SK-N-SH treated with all-trans-retinoic acid at 6 μM for 48 hours (cell line): ENCODE results near the gene MPPED2.

Source experiments
- ATAC-seq: fragments of 200-7000 bp; cut with Tn5 transposase; 3 replicates; pipeline ENCODE4 v1.9.1; 2020; ENCODE audit warnings: mild to moderate bottlenecking, moderate library complexity
- ARNTL ChIP-seq: fragments of 450-650 bp; formaldehyde crosslinking; IDR thresholded peaks from 2 replicates; pipeline ENCODE4 v1.5.0; 2020; ENCODE audit warnings: low read depth, mild to moderate bottlenecking, moderate library complexity, borderline replicate concordance
- CREB5 ChIP-seq: fragments of 250-450 bp; sonication (Bioruptor Pico); IDR thresholded peaks from 2 replicates; pipeline ENCODE4 v1.5.1; 2020; ENCODE audit warnings: low read depth, mild to moderate bottlenecking, moderate library complexity
- CSDC2 ChIP-seq: fragments of 250-450 bp; sonication (Bioruptor Pico); IDR thresholded peaks from 2 replicates; pipeline ENCODE4 v1.5.0; 2020; ENCODE audit warnings: mild to moderate bottlenecking, moderate library complexity
- ESRRG ChIP-seq: fragments of 250-450 bp; sonication (Bioruptor Pico); IDR thresholded peaks from 2 replicates; pipeline ENCODE4 v1.6.1; 2021; ENCODE audit warnings: mild to moderate bottlenecking
- GLIS3 ChIP-seq: fragments of 250-450 bp; sonication (Bioruptor Pico); IDR thresholded peaks from 2 replicates; pipeline ENCODE4 v1.5.0; 2020; ENCODE audit warnings: mild to moderate bottlenecking, moderate library complexity
- ISL1 ChIP-seq: fragments of 250-450 bp; sonication (Bioruptor Pico); IDR thresholded peaks from 2 replicates; pipeline ENCODE4 v2.1.2; 2022; ENCODE audit warnings: mild to moderate bottlenecking, moderate library complexity
- OSR1 ChIP-seq: fragments of 250-450 bp; sonication (Bioruptor Pico); IDR thresholded peaks from 2 replicates; pipeline ENCODE4 v1.8.0; 2022; ENCODE audit warnings: moderate library complexity, mild to moderate bottlenecking, inconsistent platforms
- POU6F1 ChIP-seq: fragments of 250-450 bp; sonication (Bioruptor Pico); IDR thresholded peaks from 2 replicates; pipeline ENCODE4 v1.8.0; 2021; ENCODE audit warnings: low read depth, mild to moderate bottlenecking, moderate library complexity, borderline replicate concordance
- PPARA ChIP-seq: fragments of 250-450 bp; sonication (Bioruptor Pico); IDR thresholded peaks from 2 replicates; pipeline ENCODE4 v1.5.0; 2020; ENCODE audit warnings: mild to moderate bottlenecking, borderline replicate concordance
- RARB ChIP-seq: fragments of 250-450 bp; sonication (Bioruptor Pico); IDR thresholded peaks from 2 replicates; pipeline ENCODE4 v1.8.0; 2021; ENCODE audit warnings: mild to moderate bottlenecking, moderate library complexity
- SNAI2 ChIP-seq: fragments of 250-450 bp; sonication (Bioruptor Pico); IDR thresholded peaks from 2 replicates; pipeline ENCODE4 v1.5.0; 2020; ENCODE audit warnings: mild to moderate bottlenecking, moderate library complexity
- TCF4 ChIP-seq: fragments of 250-450 bp; sonication (Bioruptor Pico); IDR thresholded peaks from 2 replicates; pipeline ENCODE4 v1.8.0; 2021; ENCODE audit warnings: mild to moderate bottlenecking, moderate library complexity, borderline replicate concordance
- TOX ChIP-seq: fragments of 250-450 bp; sonication (Bioruptor Pico); IDR thresholded peaks from 2 replicates; pipeline ENCODE4 v1.8.0; 2021; ENCODE audit warnings: mild to moderate bottlenecking, moderate library complexity, borderline replicate concordance
- ZC3H10 ChIP-seq: fragments of 250-450 bp; sonication (Bioruptor Pico); IDR thresholded peaks from 2 replicates; pipeline ENCODE4 v1.5.1; 2021; ENCODE audit warnings: mild to moderate bottlenecking, moderate library complexity
- ZFP3 ChIP-seq: fragments of 250-450 bp; sonication (Bioruptor Pico); IDR thresholded peaks from 2 replicates; pipeline ENCODE4 v1.5.0; 2020; ENCODE audit warnings: mild to moderate bottlenecking, moderate library complexity
- ZFP30 ChIP-seq: fragments of 450-650 bp; formaldehyde crosslinking; IDR thresholded peaks from 2 replicates; pipeline ENCODE4 v1.5.0; 2022; ENCODE audit warnings: mild to moderate bottlenecking, moderate library complexity
- ZNF70 ChIP-seq: fragments of 450-650 bp; formaldehyde crosslinking; IDR thresholded peaks from 2 replicates; pipeline ENCODE4 v1.5.0; 2020; ENCODE audit warnings: mild to moderate bottlenecking, moderate library complexity
- ZNF8 ChIP-seq: fragments of 450-650 bp; formaldehyde crosslinking; IDR thresholded peaks from 2 replicates; pipeline ENCODE4 v1.5.0; 2020; ENCODE audit warnings: mild to moderate bottlenecking, moderate library complexity
- TF ChIP-seq, protein P1 (sequence below): fragments of 250-450 bp; sonication (Bioruptor Pico); IDR thresholded peaks from 2 replicates; pipeline ENCODE4 v1.5.1; 2021; ENCODE audit warnings: mild to moderate bottlenecking, moderate library complexity
- TF ChIP-seq, protein P2 (sequence below): fragments of 250-450 bp; sonication (Bioruptor Pico); IDR thresholded peaks from 2 replicates; pipeline ENCODE4 v1.5.0; 2020; ENCODE audit warnings: mild to moderate bottlenecking, moderate library complexity
- TF ChIP-seq, protein P3 (sequence below): fragments of 250-450 bp; sonication (Bioruptor Pico); IDR thresholded peaks from 2 replicates; pipeline ENCODE4 v1.8.0; 2020; ENCODE audit warnings: mild to moderate bottlenecking, moderate library complexity, borderline replicate concordance

MPPED2 gene

GRCh38 chr11:30522536-30523243 is 63.5 kb downstream of the MPPED2 start:
- no peak for ATAC-seq

GRCh38 chr11:30521297-30522071 is 64.7 kb downstream of the MPPED2 start:
- no peak for TF ChIP-seq ZC3H10
- TF ChIP-seq, protein P1, sequence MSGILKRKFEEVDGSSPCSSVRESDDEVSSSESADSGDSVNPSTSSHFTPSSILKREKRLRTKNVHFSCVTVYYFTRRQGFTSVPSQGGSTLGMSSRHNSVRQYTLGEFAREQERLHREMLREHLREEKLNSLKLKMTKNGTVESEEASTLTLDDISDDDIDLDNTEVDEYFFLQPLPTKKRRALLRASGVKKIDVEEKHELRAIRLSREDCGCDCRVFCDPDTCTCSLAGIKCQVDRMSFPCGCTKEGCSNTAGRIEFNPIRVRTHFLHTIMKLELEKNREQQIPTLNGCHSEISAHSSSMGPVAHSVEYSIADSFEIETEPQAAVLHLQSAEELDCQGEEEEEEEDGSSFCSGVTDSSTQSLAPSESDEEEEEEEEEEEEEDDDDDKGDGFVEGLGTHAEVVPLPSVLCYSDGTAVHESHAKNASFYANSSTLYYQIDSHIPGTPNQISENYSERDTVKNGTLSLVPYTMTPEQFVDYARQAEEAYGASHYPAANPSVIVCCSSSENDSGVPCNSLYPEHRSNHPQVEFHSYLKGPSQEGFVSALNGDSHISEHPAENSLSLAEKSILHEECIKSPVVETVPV (CRISPR knock-in tag), result no peak
- no peak for TF ChIP-seq ISL1 (CRISPR knock-in tag)
- TF ChIP-seq POU6F1, result no peak
- TF ChIP-seq ZNF70 (CRISPR knock-in tag), result no peak
- TF ChIP-seq, protein P2, sequence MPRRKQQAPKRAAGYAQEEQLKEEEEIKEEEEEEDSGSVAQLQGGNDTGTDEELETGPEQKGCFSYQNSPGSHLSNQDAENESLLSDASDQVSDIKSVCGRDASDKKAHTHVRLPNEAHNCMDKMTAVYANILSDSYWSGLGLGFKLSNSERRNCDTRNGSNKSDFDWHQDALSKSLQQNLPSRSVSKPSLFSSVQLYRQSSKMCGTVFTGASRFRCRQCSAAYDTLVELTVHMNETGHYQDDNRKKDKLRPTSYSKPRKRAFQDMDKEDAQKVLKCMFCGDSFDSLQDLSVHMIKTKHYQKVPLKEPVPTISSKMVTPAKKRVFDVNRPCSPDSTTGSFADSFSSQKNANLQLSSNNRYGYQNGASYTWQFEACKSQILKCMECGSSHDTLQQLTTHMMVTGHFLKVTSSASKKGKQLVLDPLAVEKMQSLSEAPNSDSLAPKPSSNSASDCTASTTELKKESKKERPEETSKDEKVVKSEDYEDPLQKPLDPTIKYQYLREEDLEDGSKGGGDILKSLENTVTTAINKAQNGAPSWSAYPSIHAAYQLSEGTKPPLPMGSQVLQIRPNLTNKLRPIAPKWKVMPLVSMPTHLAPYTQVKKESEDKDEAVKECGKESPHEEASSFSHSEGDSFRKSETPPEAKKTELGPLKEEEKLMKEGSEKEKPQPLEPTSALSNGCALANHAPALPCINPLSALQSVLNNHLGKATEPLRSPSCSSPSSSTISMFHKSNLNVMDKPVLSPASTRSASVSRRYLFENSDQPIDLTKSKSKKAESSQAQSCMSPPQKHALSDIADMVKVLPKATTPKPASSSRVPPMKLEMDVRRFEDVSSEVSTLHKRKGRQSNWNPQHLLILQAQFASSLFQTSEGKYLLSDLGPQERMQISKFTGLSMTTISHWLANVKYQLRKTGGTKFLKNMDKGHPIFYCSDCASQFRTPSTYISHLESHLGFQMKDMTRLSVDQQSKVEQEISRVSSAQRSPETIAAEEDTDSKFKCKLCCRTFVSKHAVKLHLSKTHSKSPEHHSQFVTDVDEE, result no peak
- no peak for TF ChIP-seq CREB5 (CRISPR knock-in tag)
- TF ChIP-seq CSDC2, result no peak
- no peak for TF ChIP-seq ARNTL (CRISPR knock-in tag)
- no peak for TF ChIP-seq GLIS3 (CRISPR knock-in tag)
- TF ChIP-seq ZNF8, result no peak
- no peak for TF ChIP-seq ZFP30 (CRISPR knock-in tag)
- TF ChIP-seq ESRRG (CRISPR knock-in tag), result no peak
- TF ChIP-seq RARB (CRISPR knock-in tag), result no peak
- TF ChIP-seq SNAI2 (CRISPR knock-in tag), result no peak
- TF ChIP-seq, protein P3, sequence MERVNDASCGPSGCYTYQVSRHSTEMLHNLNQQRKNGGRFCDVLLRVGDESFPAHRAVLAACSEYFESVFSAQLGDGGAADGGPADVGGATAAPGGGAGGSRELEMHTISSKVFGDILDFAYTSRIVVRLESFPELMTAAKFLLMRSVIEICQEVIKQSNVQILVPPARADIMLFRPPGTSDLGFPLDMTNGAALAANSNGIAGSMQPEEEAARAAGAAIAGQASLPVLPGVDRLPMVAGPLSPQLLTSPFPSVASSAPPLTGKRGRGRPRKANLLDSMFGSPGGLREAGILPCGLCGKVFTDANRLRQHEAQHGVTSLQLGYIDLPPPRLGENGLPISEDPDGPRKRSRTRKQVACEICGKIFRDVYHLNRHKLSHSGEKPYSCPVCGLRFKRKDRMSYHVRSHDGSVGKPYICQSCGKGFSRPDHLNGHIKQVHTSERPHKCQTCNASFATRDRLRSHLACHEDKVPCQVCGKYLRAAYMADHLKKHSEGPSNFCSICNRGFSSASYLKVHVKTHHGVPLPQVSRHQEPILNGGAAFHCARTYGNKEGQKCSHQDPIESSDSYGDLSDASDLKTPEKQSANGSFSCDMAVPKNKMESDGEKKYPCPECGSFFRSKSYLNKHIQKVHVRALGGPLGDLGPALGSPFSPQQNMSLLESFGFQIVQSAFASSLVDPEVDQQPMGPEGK, result no peak
- no peak for TF ChIP-seq ZFP3 (CRISPR knock-in tag)

More at GRCh38 chr11:30522536-30523243, 63.5 kb downstream of the MPPED2 start:
- TF ChIP-seq ZNF70 (CRISPR knock-in tag) (no peak), ZC3H10 (no peak), ZFP30 (CRISPR knock-in tag) (no peak), CSDC2 (no peak), PPARA (CRISPR knock-in tag) (no peak), TOX (CRISPR knock-in tag) (no peak), ARNTL (CRISPR knock-in tag) (no peak), SNAI2 (CRISPR knock-in tag) (no peak), RARB (CRISPR knock-in tag) (no peak), OSR1 (CRISPR knock-in tag) (no peak), ISL1 (CRISPR knock-in tag) (no peak), TCF4 (no peak)
- TF ChIP-seq, protein P1 (CRISPR knock-in tag), result no peak
- TF ChIP-seq, all 23 proteins: peak for 0

More at GRCh38 chr11:30521297-30522071, 64.7 kb downstream of the MPPED2 start:
- no peak for ATAC-seq
